Prostate gland (tissue), 2 donors: ENCODE results near the gene MAP4K4. TPM values are rescaled to one million over a fixed set of nuclear protein-coding genes. Genes with fewer than 3 reads are reported as not detected.

Experiments
- DNase-seq: peaks from one replicate; pipeline ENCODE4 v3.0.0-alpha.2; 2019; ENCODE audit warnings: low spot score
- H3K27ac ChIP-seq, 2 donors: fragments of 200-600 bp; sonication (generic); 2 replicates each; pipeline ENCODE4 v1.5.1; 2017 to 2019
- H3K27me3 ChIP-seq: fragments of 200-600 bp; sonication (generic); replicated peaks from 2 replicates; pipeline ENCODE4 v1.5.1; 2019; ENCODE audit not compliant: insufficient read depth
- H3K36me3 ChIP-seq, 2 donors: fragments of 200-600 bp; sonication (generic); 1 replicate in 1 of 2; 2 replicates in 1 of 2; pipeline versions ENCODE4 v1.5.1 to v1.8.1; 2017 to 2019
- H3K4me1 ChIP-seq: fragments of 200-600 bp; sonication (generic); replicated peaks from 2 replicates; pipeline ENCODE4 v1.5.1; 2019
- H3K4me3 ChIP-seq, 2 donors: fragments of 200-600 bp; sonication (generic); 2 replicates each; pipeline ENCODE4 v1.5.1; 2017 to 2019
- H3K9me3 ChIP-seq: fragments of 200-600 bp; sonication (generic); 2 replicates; pipeline ENCODE4 v1.5.1; 2017
- CTCF ChIP-seq, 4 experiments: fragments of 200-600 bp in 2 of 4; fragments of 450-650 bp in 2 of 4; sonication (generic) in 2 of 4; IDR thresholded peaks; 1 replicate in 3 of 4; 2 replicates in 1 of 4; pipeline ENCODE4 v1.5.1; 2016 to 2019; ENCODE audit warnings: antibody characterized with exemption in 4 of 4, mild to moderate bottlenecking in 2 of 4, moderate library complexity in 2 of 4
- POLR2A ChIP-seq: fragments of 450-650 bp; IDR thresholded peaks from one replicate; pipeline ENCODE4 v1.6.1; 2016; ENCODE audit warnings: antibody characterized with exemption, mild to moderate bottlenecking
- POLR2AphosphoS5 ChIP-seq: sonication (generic); formaldehyde crosslinking; IDR thresholded peaks from one replicate; pipeline ENCODE4 v1.6.1; 2017; ENCODE audit warnings: antibody characterized with exemption
- WGBS: methylation state at CpG from one replicate; pipeline ENCODE4 v1.1.5; 2018; 5-methylcytosine and 5-hydroxymethylcytosine counted together
- intact Hi-C: fragments of 100-400 bp; cut with DNase I; formaldehyde crosslinking; loops from one replicate; pipeline ENCODE4 v1.14.2; 2022
- total RNA-seq, 2 donors: library from RNA; depleted of rRNA; stranded (reverse); fragments of >200 nt; gene quantifications; one replicate each; pipeline ENCODE4 v1.1.0, GENCODE V29; 2016

MAP4K4 gene
- total RNA-seq, 2 donors from 2014 or later: 23.6 to 107 TPM

DNA sequence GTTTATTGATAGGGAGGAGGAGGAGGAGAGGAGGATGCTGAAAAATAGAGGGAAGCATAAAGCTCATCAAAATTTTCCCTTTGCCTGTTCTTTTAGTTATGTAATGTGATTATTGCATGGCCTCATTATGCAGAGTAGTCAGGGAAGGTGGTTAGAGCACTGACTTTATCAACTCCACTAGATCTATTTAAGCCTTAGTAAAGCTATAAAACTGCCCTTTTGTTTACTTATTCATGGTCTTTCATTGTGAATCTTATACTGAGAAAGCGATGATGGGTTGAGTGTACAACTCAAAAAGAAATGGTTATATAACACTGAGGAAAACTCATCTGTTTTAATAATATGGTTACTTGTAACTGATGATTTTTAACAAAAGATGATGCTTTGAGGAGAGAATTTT, 81.7 kb downstream of the MAP4K4 start:
- H3K4me1 ChIP-seq: no peaks in the 10 kb centered on the region
- DNase-seq: no peak
- no peaks in the 10 kb centered on the region for H3K36me3 ChIP-seq
- no peak for TF ChIP-seq POLR2A
- TF ChIP-seq CTCF (IDR thresholded peaks at IDR 0.05): no peak
- no peak for TF ChIP-seq POLR2AphosphoS5
- H3K9me3 ChIP-seq: no peaks in the 10 kb centered on the region
- 35% methylated on average over 1 of the region's 1 CpG for WGBS
- H3K4me3 ChIP-seq: no peak overlapping the region
- H3K27me3 ChIP-seq: no peaks in the 10 kb centered on the region
- intact Hi-C loops: no loop called here
- H3K27ac ChIP-seq: no peak overlapping the region

DNA sequence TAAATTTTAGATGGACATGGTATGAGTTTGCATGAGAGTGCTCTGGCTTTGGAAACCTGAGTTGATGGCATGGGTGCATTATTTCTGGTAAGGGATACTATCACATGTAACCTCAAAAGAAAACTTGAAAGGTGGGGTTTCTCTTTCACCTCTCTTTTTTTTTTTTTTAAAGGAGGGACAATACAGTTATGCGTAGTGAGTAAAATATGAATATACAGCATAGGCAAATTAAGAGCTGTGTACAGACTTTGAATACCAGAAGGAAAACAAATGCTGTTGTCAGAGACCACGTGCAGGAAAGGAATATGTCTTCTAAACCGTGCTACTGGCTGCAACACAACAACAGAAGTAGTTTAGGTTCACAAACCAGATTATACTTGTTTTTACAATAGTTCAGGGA, 82.1 kb downstream of the MAP4K4 start:
- intact Hi-C loops: no loop called here
- TF ChIP-seq CTCF (IDR thresholded peaks at IDR 0.05): no peak
- DNase-seq: no peak
- H3K36me3 ChIP-seq: no peaks in the 10 kb centered on the region
- H3K27ac ChIP-seq: no peak overlapping the region
- H3K4me1 ChIP-seq: no peaks in the 10 kb centered on the region
- no peak overlapping the region for H3K4me3 ChIP-seq
- 90% methylated on average over 3 of the region's 3 CpGs for WGBS
- H3K9me3 ChIP-seq: no peaks in the 10 kb centered on the region
- H3K27me3 ChIP-seq: no peaks in the 10 kb centered on the region

- intact Hi-C loops: no loop called here
- Histone ChIP-seq H3K27ac (no peak overlapping the region), H3K4me3 (no peak overlapping the region), H3K36me3 (no peaks in the 10 kb centered on the region), H3K27me3 (no peaks in the 10 kb centered on the region), H3K9me3 (no peaks in the 10 kb centered on the region), H3K4me1 (no peaks in the 10 kb centered on the region)
- TF ChIP-seq CTCF (IDR thresholded peaks at IDR 0.05) (no peak), POLR2A (no peak), POLR2AphosphoS5 (no peak)
- DNase-seq: no peak
- WGBS: 76% methylated on average over 4 of the region's 4 CpGs
These were observed 83.8 kb downstream of the MAP4K4 start for GRCh38 chr2:101781326-101781725.

GRCh38 chr2:101781791-101782426, 84.4 kb downstream of the MAP4K4 start:
- H3K4me1 ChIP-seq: no peaks in the 10 kb centered on the region
- no peak for DNase-seq

More at GRCh38 chr2:101781791-101782426, 84.4 kb downstream of the MAP4K4 start:
- H3K27ac ChIP-seq: no peak overlapping the region
- H3K27me3 ChIP-seq: no peaks in the 10 kb centered on the region
- intact Hi-C loops: no loop called here
- no peak overlapping the region for H3K4me3 ChIP-seq
- no peaks in the 10 kb centered on the region for H3K36me3 ChIP-seq
- no peak for TF ChIP-seq POLR2AphosphoS5
- no peak for TF ChIP-seq POLR2A
- TF ChIP-seq CTCF (IDR thresholded peaks at IDR 0.05): no peak
- 81% methylated on average over 6 of the region's 6 CpGs for WGBS
- H3K9me3 ChIP-seq: no peaks in the 10 kb centered on the region
